ENCODE results near the gene ARL15.

The ARL15 gene

DNA sequence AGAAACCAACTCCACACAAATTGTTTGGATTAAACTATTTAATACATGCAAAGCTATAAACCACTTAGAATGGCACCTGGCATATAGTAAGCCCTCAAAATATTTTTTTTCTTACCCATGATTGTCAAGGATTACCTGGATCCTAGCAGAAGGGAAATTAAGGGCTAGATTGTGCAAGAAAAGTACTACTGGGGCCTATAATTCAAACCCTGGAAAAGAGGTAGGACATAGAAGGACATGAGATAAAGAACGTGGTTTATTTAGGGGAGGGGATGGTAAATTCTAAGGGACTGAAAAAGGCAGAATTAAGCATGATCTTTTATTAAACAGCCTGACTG, 14.9 kb upstream of the ARL15 start:
- no peak for DNase-seq (ENCODE audit: low read depth)
- H3K4me3 ChIP-seq (ENCODE audit: low read depth, low read length): no peak overlapping the region
- TF ChIP-seq, protein P1, sequence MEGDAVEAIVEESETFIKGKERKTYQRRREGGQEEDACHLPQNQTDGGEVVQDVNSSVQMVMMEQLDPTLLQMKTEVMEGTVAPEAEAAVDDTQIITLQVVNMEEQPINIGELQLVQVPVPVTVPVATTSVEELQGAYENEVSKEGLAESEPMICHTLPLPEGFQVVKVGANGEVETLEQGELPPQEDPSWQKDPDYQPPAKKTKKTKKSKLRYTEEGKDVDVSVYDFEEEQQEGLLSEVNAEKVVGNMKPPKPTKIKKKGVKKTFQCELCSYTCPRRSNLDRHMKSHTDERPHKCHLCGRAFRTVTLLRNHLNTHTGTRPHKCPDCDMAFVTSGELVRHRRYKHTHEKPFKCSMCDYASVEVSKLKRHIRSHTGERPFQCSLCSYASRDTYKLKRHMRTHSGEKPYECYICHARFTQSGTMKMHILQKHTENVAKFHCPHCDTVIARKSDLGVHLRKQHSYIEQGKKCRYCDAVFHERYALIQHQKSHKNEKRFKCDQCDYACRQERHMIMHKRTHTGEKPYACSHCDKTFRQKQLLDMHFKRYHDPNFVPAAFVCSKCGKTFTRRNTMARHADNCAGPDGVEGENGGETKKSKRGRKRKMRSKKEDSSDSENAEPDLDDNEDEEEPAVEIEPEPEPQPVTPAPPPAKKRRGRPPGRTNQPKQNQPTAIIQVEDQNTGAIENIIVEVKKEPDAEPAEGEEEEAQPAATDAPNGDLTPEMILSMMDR (IDR thresholded peaks at IDR 0.05; ENCODE audit: insufficient read depth, low read depth, low read length, missing control alignments): no peak

DNA sequence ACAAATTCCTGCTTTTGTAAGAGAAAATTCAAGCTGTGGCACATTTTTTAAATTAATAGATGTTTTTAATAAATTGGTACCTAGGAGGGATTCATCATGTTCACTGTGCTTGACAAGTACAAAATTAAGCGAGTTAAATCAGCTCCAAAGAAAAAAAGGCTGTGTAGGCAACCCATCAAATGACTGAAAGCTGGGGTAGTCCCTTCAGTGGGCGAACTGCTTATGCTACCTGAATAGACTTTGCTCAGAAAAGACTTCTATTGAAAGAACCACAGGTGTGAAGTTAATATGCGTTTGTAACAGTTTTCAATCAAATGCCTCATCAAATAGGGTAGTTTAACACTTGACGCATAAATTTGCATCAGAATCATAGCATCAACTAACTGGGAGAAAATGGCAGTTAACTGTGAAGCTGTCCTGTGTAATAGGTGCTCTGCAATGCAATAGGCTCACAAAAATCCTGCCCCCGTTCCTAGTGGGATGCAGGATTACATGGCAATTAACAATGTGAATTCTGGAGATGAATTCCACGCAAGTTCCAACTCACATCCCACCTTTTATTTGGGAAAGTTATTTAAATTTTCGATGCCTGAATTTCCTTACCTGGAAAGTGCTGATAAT, 14.4 kb upstream of the ARL15 start:
- TF ChIP-seq, protein P1 (IDR thresholded peaks at IDR 0.05; ENCODE audit: insufficient read depth, low read depth, low read length, missing control alignments): no peak
- H3K4me3 ChIP-seq (ENCODE audit: low read depth, low read length): no peak overlapping the region
- DNase-seq (ENCODE audit: low read depth): no peak

DNA sequence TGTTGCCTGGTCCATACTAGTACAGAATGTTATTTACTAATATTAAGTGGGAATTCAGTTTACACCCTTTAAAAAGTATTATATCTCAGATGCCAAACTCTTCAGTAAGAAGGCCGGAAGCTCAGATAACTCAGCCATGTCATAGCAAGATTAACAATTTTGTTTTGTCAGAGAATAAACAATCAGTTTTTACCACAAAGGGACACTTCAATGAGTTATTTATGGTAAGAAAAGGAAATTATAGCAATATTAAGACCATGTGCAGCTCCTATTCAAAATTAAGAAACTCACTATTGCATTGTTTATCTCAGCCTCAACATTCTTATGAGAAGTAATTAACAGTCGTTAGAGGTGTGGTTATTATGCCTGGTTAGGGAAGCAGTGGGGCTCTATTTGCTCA, 13.1 kb upstream of the ARL15 start:
- DNase-seq (ENCODE audit: low read depth): no peak
- no peak overlapping the region for H3K4me3 ChIP-seq (ENCODE audit: low read depth, low read length)
- TF ChIP-seq, protein P1 (IDR thresholded peaks at IDR 0.05; ENCODE audit: insufficient read depth, low read depth, low read length, missing control alignments): no peak

DNA sequence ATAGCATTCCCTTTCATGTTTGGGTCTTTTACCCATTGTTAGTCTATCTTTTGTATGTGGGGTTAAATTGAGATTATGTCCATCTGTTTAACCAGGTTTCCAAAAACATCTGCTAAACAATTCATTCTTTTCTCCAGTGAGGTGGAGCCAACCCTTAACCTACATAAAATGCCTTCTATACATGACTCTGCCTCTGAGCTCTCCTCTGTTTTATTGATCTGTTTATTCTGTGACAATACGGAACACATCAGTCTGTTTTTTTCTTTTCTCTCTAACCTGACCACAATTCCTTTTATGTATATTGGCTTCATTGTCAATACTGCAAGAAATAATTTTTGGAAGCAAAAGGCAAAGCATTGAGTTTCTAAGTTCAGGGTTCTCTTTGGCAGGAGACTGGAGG, 9.9 kb upstream of the ARL15 start:
- DNase-seq (ENCODE audit: low read depth): no peak
- H3K4me3 ChIP-seq (ENCODE audit: low read depth, low read length): no peak overlapping the region
- TF ChIP-seq, protein P1 (IDR thresholded peaks at IDR 0.05; ENCODE audit: insufficient read depth, low read depth, low read length, missing control alignments): no peak

DNA sequence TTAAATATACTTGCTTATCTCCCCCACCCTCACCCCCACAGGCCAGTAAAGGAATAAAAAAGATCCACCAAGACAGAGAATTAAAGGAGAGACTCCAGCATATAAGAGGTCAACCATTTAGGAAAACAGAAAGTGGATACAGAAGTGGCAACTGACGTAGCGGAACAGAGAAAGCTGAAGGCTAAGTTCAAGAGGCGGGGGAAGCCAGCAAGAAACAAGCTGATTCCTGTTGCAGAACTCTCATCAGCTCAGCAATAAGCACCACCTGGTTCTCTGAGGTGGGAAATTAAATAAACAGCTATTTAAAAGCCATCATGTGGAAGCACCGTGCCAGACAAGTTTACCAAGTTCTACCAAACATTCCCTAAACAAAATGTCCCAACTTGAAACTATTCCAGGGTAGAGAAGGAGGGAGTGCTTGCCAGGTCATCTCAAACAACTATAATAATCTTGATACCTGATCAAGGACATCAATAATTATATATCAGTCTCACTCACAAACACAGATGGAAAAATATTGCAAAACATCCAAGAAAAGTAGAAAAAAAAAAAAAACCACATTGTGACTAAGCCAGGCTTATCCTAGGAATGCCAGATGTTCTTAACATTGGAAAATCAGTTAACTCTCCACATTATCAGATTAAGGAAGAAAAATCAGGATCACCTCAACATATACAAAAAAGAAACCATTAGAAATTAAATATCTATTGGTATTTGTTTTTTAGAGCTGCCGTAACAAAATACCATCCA, 7.3 kb upstream of the ARL15 start:
- H3K4me3 ChIP-seq (ENCODE audit: low read depth, low read length): no peak overlapping the region
- DNase-seq (ENCODE audit: low read depth): no peak
- TF ChIP-seq, protein P1 (IDR thresholded peaks at IDR 0.05; ENCODE audit: insufficient read depth, low read depth, low read length, missing control alignments): no peak

DNA sequence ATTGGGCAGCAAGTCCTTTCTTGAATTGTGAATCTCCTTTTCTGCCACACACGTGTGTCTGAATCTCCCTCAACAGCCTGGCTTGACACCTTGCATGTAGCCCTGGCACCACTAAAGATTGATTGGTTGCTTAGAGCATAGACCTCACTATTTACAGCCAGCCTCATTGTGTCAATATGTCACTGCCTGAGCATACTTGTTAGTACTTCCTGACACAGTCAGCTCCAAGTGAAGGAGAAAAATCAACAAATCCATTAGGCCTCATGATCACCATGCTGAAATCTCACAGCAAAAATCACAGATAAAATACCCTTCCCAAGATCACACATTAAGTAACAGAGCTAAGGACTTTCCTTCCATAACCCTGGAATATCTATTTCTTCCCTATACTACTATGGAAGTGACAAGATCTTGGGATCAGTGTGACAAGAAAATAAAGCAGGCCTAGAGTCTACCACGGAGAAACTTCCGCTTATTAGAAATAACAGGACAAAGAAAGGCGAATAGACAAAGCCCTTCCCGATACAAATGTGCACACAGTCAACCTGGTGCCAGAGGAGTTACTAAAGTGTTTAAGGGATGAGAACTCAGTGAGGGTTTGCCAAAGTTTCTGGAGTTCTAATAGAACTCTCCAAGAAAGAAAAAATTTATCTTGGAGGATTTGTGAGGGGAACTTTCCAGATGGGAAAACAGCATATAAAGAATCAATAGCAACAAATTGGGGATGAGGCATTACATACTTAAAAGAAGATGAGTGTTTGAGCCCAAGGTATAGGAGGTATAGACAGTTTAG, 5.6 kb upstream of the ARL15 start:
- TF ChIP-seq, protein P1 (IDR thresholded peaks at IDR 0.05; ENCODE audit: insufficient read depth, low read depth, low read length, missing control alignments): no peak
- DNase-seq (ENCODE audit: low read depth): no peak
- H3K4me3 ChIP-seq (ENCODE audit: low read depth, low read length): no peak overlapping the region

Measured in GM12865 (cell line).